GM18505 (cell line): ENCODE measurements around the gene MPZ.
"Not testable (repeated sequence)": the region's sequence is repeated elsewhere in the genome, so short reads cannot be mapped to it uniquely, and the experiment has no call there.

Experiments
- ATAC-seq: cut with Tn5 transposase; IDR thresholded peaks from one replicate; pipeline ENCODE4 v1.9.1; 2021; ENCODE audit not compliant: unreplicated experiment
- POLR2A ChIP-seq: IDR thresholded peaks from 4 replicates; pipeline ENCODE4 v1.6.1; 2011; ENCODE audit warnings: borderline replicate concordance; ENCODE audit not compliant: insufficient read depth, insufficient read length; ENCODE audit errors: extremely low read depth

The MPZ gene

GRCh38 chr1:161309868-161310267 lies at the start of gene MPZ:
TSS of gene MPZ (minus strand) at chr1:161309968. CDS start at chr1:161309905, 63 bp downstream.
- no peak for ATAC-seq
- TF ChIP-seq POLR2A, result no peak

GRCh38 chr1:161359291-161359690 lies 49.5 kb upstream of the MPZ start:
- no peak for TF ChIP-seq POLR2A
- no peak for ATAC-seq

- ATAC-seq, result no peak
- no peak for TF ChIP-seq POLR2A
Observed at GRCh38 chr1:161357073-161357472, 47.3 kb upstream of the MPZ start.

GRCh38 chr1:161351482-161351881 lies 41.7 kb upstream of the MPZ start:
- no peak for TF ChIP-seq POLR2A
- no peak for ATAC-seq

GRCh38 chr1:161350671-161351070 lies 40.9 kb upstream of the MPZ start:
- no peak for ATAC-seq
- TF ChIP-seq POLR2A, result no peak

GRCh38 chr1:161342821-161343220 lies 33.1 kb upstream of the MPZ start:
- no peak for TF ChIP-seq POLR2A
- no peak for ATAC-seq

GRCh38 chr1:161342177-161342576 lies 32.4 kb upstream of the MPZ start:
- no peak for ATAC-seq
- no peak for TF ChIP-seq POLR2A

- no peak for ATAC-seq
- TF ChIP-seq POLR2A, result no peak
Observed at GRCh38 chr1:161335796-161336195, 26.0 kb upstream of the MPZ start.

GRCh38 chr1:161333166-161333565 lies 23.4 kb upstream of the MPZ start:
- no peak for ATAC-seq
- no peak for TF ChIP-seq POLR2A

- no peak for TF ChIP-seq POLR2A
- no peak for ATAC-seq
Observed at GRCh38 chr1:161330346-161330745, 20.6 kb upstream of the MPZ start.

GRCh38 chr1:161324020-161324419 lies 14.3 kb upstream of the MPZ start:
- ATAC-seq, result no peak
- no peak for TF ChIP-seq POLR2A

- not testable (repeated sequence) for ATAC-seq
Observed at GRCh38 chr1:161315841-161316674, 6.3 kb upstream of the MPZ start.

- TF ChIP-seq POLR2A, result peak; percentile 98
- peak; percentile 93 for ATAC-seq
Observed at GRCh38 chr1:161314201-161314981, 4.6 kb upstream of the MPZ start, which contains the start of gene SDHC. TSS of gene SDHC (plus strand) at chr1:161314381. CDS start at chr1:161314406, 25 bp downstream.
